Upper lobe of left lung (tissue), 6 donors: ENCODE data around the gene BRMS1. TPM values are rescaled to one million over a fixed set of nuclear protein-coding genes. Genes with fewer than 3 reads are reported as not detected.
A peak's percentile ranks its signal among the peaks of the same experiment; 100 is the strongest.

Source experiments
- ATAC-seq, 2 donors: fragments of 200-7000 bp; cut with Tn5 transposase; one replicate each; pipeline ENCODE4 v1.9.1; 2022; ENCODE audit warnings: mild to moderate bottlenecking in 2 of 2, moderate library complexity in 2 of 2; ENCODE audit not compliant: low FRiP score in 2 of 2
- DNase-seq, 2 donors: peaks; one replicate each; pipeline ENCODE4 v3.0.0-alpha.2; 2019 to 2020
- H3K27ac ChIP-seq, 4 donors: fragments of 200-600 bp; sonication (generic); one replicate each; pipeline ENCODE4 v1.5.1; 2016 to 2019
- H3K27me3 ChIP-seq, 4 donors: fragments of 200-600 bp; sonication (generic); one replicate each; pipeline ENCODE4 v1.5.1; 2017 to 2019
- H3K36me3 ChIP-seq, 4 donors: fragments of 200-600 bp; sonication (generic); one replicate each; pipeline ENCODE4 v1.5.1; 2016 to 2019
- H3K4me1 ChIP-seq, 4 donors: fragments of 200-600 bp; sonication (generic); one replicate each; pipeline ENCODE4 v1.5.1; 2018 to 2019
- H3K4me3 ChIP-seq, 4 donors: fragments of 200-600 bp; sonication (generic); one replicate each; pipeline ENCODE4 v1.5.1; 2017 to 2019; ENCODE audit warnings: mild to moderate bottlenecking in 2 of 4, moderate library complexity in 1 of 4
- H3K9me3 ChIP-seq, 4 donors: fragments of 200-600 bp; sonication (generic); one replicate each; pipeline ENCODE4 v1.5.1; 2018 to 2019
- EP300 ChIP-seq, 4 donors: sonication (generic); formaldehyde crosslinking; IDR thresholded peaks; one replicate each; pipeline ENCODE4 v1.5.1; 2017; ENCODE audit warnings: antibody characterized with exemption in 4 of 4, control low read depth in 2 of 4
- POLR2A ChIP-seq, 4 donors: fragments of 450-650 bp; IDR thresholded peaks; one replicate each; pipeline ENCODE4 v1.5.1; 2016 to 2017; ENCODE audit warnings: antibody characterized with exemption in 4 of 4, mild to moderate bottlenecking in 2 of 4
- POLR2AphosphoS5 ChIP-seq, 2 donors: sonication (generic); formaldehyde crosslinking; IDR thresholded peaks; one replicate each; pipeline ENCODE4 v1.5.1; 2017; ENCODE audit warnings: antibody characterized with exemption in 2 of 2
- WGBS, 2 donors: methylation state at CpG; one replicate each; pipeline ENCODE4 v1.1.5; 2017 to 2018; 5-methylcytosine and 5-hydroxymethylcytosine counted together
- total RNA-seq, 6 donors: library from RNA; depleted of rRNA in 4 of 6; stranded (reverse); fragments of >200 nt in 4 of 6; gene quantifications; one replicate each; pipeline versions ENCODE4 v1.1.0 to v1.2.1, GENCODE V29; 2016 to 2021
- TF ChIP-seq, protein P1 (sequence below), 6 experiments: fragments of 450-650 bp in 4 of 6; fragments of 200-600 bp in 2 of 6; sonication (generic) in 2 of 6; IDR thresholded peaks; one replicate each; pipeline ENCODE4 v1.5.1; 2016 to 2019; ENCODE audit warnings: antibody characterized with exemption in 6 of 6
- donor health status: DM: no; HTN: no; CAD: no; lungs with moderate emphysema.
- donor health status: DM: no; HTN: yes; CAD: no; lungs with severe emphysema.

BRMS1 gene
- total RNA-seq, 6 donors from 2014 or later: 34.8 to 63.8 (median 37.1) TPM

- peaks cover 7 to 19% (median 8%) of the 10 kb centered on the region in 4 donors for H3K4me1 ChIP-seq
- ATAC-seq (no peak), DNase-seq (peak in 1 of 2 donors; percentile 84)
- H3K27me3 ChIP-seq: peaks cover 0 to 35% (median 9%) of the 10 kb centered on the region in 4 donors
- TF ChIP-seq POLR2AphosphoS5 (IDR thresholded peaks at IDR 0.05): no peak
- no peak for TF ChIP-seq POLR2A (IDR thresholded peaks at IDR 0.05)
- no peak for TF ChIP-seq EP300 (IDR thresholded peaks at IDR 0.05)
- no peak overlapping the region for H3K4me3 ChIP-seq
- no peaks in the 10 kb centered on the region for H3K36me3 ChIP-seq
- H3K27ac ChIP-seq: no peak overlapping the region
- no peaks in the 10 kb centered on the region for H3K9me3 ChIP-seq
- WGBS, 2 donors: 83 to 90% methylated on average over 29 to 99 of the region's 123 CpGs
Measured at GRCh38 chr11:66294626-66295620, 50.0 kb downstream of the BRMS1 start.

DNA sequence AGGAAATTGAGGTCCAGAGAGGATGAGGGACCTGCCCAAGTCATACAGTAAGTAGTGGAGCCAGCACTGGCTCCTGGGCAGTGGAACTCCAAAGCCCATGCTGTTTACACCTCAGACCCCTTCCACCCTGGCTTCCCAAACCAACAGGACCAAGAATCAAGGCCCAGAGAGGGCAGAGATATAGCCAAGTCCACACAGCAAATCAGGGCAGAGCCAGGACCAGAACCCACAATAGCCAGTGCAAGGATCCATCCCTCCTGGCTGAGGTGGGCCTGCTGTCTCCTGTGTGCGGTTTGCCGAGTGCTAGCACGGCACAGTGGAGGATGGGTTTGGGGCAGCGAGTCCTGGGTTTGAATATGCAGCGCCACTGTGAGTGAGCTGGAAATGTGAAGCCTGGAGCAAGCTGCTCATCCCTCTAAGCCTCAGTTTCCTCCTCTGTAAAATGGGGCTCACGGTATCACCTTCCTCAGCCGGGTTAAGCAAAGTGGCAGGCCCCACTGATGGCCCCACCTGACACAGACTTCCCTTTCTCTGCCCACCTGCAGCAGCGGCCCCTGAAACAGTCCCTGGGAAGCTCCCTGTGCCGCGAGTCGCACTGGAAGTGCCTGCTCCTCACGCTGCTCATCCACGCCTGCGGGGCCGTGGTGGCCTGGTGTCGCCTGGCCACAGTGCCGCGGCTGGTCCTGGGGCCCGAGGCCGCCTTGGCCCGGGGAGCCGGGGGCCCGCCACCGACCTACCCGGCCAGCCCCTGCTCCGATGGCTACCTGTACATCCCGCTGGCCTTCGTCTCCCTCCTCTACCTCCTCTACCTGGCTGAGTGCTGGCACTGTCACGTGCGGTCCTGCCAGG, 50.9 kb downstream of the BRMS1 start:
- TF ChIP-seq, protein P1, sequence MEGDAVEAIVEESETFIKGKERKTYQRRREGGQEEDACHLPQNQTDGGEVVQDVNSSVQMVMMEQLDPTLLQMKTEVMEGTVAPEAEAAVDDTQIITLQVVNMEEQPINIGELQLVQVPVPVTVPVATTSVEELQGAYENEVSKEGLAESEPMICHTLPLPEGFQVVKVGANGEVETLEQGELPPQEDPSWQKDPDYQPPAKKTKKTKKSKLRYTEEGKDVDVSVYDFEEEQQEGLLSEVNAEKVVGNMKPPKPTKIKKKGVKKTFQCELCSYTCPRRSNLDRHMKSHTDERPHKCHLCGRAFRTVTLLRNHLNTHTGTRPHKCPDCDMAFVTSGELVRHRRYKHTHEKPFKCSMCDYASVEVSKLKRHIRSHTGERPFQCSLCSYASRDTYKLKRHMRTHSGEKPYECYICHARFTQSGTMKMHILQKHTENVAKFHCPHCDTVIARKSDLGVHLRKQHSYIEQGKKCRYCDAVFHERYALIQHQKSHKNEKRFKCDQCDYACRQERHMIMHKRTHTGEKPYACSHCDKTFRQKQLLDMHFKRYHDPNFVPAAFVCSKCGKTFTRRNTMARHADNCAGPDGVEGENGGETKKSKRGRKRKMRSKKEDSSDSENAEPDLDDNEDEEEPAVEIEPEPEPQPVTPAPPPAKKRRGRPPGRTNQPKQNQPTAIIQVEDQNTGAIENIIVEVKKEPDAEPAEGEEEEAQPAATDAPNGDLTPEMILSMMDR (IDR thresholded peaks at IDR 0.05): no peak
- TF ChIP-seq EP300 (IDR thresholded peaks at IDR 0.05): no peak
- no peak for DNase-seq
- 83 to 87% methylated on average over 6 to 27 of the region's 30 CpGs for WGBS, 2 donors
- Histone ChIP-seq H3K27me3 (peaks cover 0 to 35% (median 9%) of the 10 kb centered on the region in 4 donors), H3K36me3 (no peaks in the 10 kb centered on the region), H3K27ac (no peak overlapping the region), H3K9me3 (no peaks in the 10 kb centered on the region), H3K4me1 (peaks cover 11 to 26% (median 14%) of the 10 kb centered on the region in 4 donors), H3K4me3 (no peak overlapping the region)
- no peak for ATAC-seq

- Histone ChIP-seq H3K4me3 (no peak overlapping the region), H3K36me3 (no peaks in the 10 kb centered on the region), H3K27me3 (peaks cover 0 to 35% (median 9%) of the 10 kb centered on the region in 4 donors), H3K4me1 (peaks cover 11 to 28% (median 14%) of the 10 kb centered on the region in 4 donors), H3K27ac (no peak overlapping the region), H3K9me3 (no peaks in the 10 kb centered on the region)
- 79 to 89% methylated on average over 4 of the region's 4 CpGs for WGBS, 2 donors
- ATAC-seq (no peak), DNase-seq (no peak)
- no peak for TF ChIP-seq POLR2AphosphoS5 (IDR thresholded peaks at IDR 0.05)
- TF ChIP-seq EP300 (IDR thresholded peaks at IDR 0.05): no peak
- TF ChIP-seq POLR2A (IDR thresholded peaks at IDR 0.05): no peak
- TF ChIP-seq, protein P1 (IDR thresholded peaks at IDR 0.05): no peak
Measured at GRCh38 chr11:66293352-66293751, 51.6 kb downstream of the BRMS1 start.

GRCh38 chr11:66292543-66293332, 52.2 kb downstream of the BRMS1 start:
- WGBS, 2 donors: 50 to 56% methylated on average over 7 to 13 of the region's 17 CpGs

More at GRCh38 chr11:66292543-66293332, 52.2 kb downstream of the BRMS1 start:
- H3K9me3 ChIP-seq: no peaks in the 10 kb centered on the region
- H3K27me3 ChIP-seq: peaks cover 0 to 35% (median 9%) of the 10 kb centered on the region in 4 donors
- H3K4me1 ChIP-seq: peaks cover 16 to 35% (median 21%) of the 10 kb centered on the region in 4 donors
- no peaks in the 10 kb centered on the region for H3K36me3 ChIP-seq
- no peak for DNase-seq
- ATAC-seq: no peak
- no peak for TF ChIP-seq POLR2A (IDR thresholded peaks at IDR 0.05)
- TF ChIP-seq EP300 (IDR thresholded peaks at IDR 0.05): no peak
- no peak overlapping the region for H3K4me3 ChIP-seq
- H3K27ac ChIP-seq: no peak overlapping the region
